ENCODE measurements around the gene GRID1.

The GRID1 gene

DNA sequence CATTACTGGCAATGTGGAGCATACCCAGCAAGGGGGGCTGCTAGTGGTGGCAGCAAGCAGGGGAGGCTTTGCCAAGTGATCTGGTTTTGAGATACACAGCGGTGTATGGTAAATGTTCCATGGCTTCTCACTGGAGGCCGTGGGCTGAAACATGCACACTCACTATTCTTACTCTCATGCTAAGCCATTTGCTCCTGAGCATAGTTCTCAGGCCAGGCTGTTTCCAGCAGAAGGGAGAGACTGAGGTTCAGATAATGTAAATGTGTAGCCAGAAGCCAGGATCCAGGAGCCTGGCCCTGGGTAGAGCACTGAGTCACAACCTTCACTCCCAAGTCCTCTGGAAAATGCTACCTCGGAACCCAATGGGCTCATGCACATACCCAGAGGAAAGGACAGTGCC, 757.9 kb downstream of the GRID1 start:
- no peak overlapping the region for H2AFZ ChIP-seq (ENCODE audit: low read depth, low read length)
- no peaks in the 10 kb centered on the region for H3K79me1 ChIP-seq (replicated peaks; ENCODE audit: low read length, poor library complexity, severe bottlenecking)
- H3K4me3 ChIP-seq (ENCODE audit: insufficient read depth in 1 of 2, low read depth in 1 of 2, low read length in 2 of 2) = no peak overlapping the region
- no peaks in the 10 kb centered on the region for H3K4me1 ChIP-seq (ENCODE audit: control insufficient read depth, insufficient read depth, low read depth, low read length)
- H4K91ac ChIP-seq (ENCODE audit: low read length) = no peak overlapping the region
- no peaks in the 10 kb centered on the region for H3K27me3 ChIP-seq (ENCODE audit: control insufficient read depth in 1 of 2, insufficient read depth in 1 of 2, low read length in 2 of 2)
- no peak overlapping the region for H2AK5ac ChIP-seq (ENCODE audit: low read length, severe bottlenecking)
- H3K18ac ChIP-seq (ENCODE audit: low read depth in 1 of 2, low read length in 2 of 2) = no peak overlapping the region
- no peak overlapping the region for H3K27ac ChIP-seq (ENCODE audit: low read length, poor library complexity, severe bottlenecking)
- H3K9ac ChIP-seq (ENCODE audit: low read length) = no peak overlapping the region
- H2BK15ac ChIP-seq (ENCODE audit: low read depth, poor library complexity, severe bottlenecking) = no peak overlapping the region
- H2BK120ac ChIP-seq (ENCODE audit: low read depth, low read length) = no peak overlapping the region
- no peak for DNase-seq
- H2BK5ac ChIP-seq (ENCODE audit: low read depth, low read length, poor library complexity, severe bottlenecking) = no peak overlapping the region
- no peak overlapping the region for H3K23ac ChIP-seq (ENCODE audit: low read length in 2 of 2)
- H2BK12ac ChIP-seq (ENCODE audit: low read length in 2 of 2) = no peak overlapping the region
- no peaks in the 10 kb centered on the region for H3K36me3 ChIP-seq (ENCODE audit: control insufficient read depth in 1 of 2, insufficient read depth in 2 of 2, low read depth in 1 of 2, low read length in 2 of 2)
- peaks cover 7% of the 10 kb centered on the region for H3K9me3 ChIP-seq (ENCODE audit: control insufficient read depth, low read length)
- H3K14ac ChIP-seq (ENCODE audit: low read length in 2 of 2) = no peak overlapping the region
- no peak overlapping the region for H3K4me2 ChIP-seq (ENCODE audit: low read length, poor library complexity, severe bottlenecking)
- H4K8ac ChIP-seq (ENCODE audit: low read length) = no peak overlapping the region
- H3K4ac ChIP-seq (ENCODE audit: low read depth in 1 of 2, low read length in 2 of 2) = no peak overlapping the region
- 88% methylated on average over 2 of the region's 3 CpGs for WGBS

DNA sequence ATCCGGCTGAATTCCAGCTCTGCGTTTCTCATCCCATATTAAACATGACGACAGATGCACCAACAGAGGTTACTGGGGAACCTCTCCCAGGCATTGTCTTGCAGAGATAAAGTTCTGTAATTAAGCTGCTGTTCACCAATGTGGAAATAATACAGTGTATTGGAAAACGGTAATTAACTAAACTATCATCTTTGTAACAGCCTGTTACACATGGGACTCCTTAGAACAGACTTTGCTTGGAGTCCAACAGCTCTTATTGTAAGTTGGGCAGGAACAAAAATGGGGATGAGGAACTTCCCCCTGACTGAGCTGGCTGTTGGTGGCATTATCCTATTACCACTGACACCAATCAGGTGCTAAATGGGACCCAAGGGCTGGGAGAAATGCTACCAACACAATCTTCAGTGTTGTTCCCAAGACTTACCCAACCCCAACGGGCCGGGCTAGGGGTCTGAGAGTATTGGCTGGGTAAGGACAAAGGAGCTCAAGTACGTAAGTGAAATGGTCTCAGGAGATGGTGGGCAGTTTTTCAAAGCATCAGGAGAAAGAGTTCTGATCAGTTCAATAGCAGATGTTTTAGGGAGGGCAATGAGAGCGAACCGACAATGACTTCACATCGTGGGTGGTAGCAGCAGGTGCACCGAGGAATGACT, 759.4 kb downstream of the GRID1 start:
- no peaks in the 10 kb centered on the region for H3K36me3 ChIP-seq (ENCODE audit: control insufficient read depth in 1 of 2, insufficient read depth in 2 of 2, low read depth in 1 of 2, low read length in 2 of 2)
- no peak overlapping the region for H4K8ac ChIP-seq (ENCODE audit: low read length)
- no peak overlapping the region for H2BK5ac ChIP-seq (ENCODE audit: low read depth, low read length, poor library complexity, severe bottlenecking)
- no peak overlapping the region for H3K27ac ChIP-seq (ENCODE audit: low read length, poor library complexity, severe bottlenecking)
- no peak overlapping the region for H2BK15ac ChIP-seq (ENCODE audit: low read depth, poor library complexity, severe bottlenecking)
- H3K79me1 ChIP-seq (replicated peaks; ENCODE audit: low read length, poor library complexity, severe bottlenecking) = no peaks in the 10 kb centered on the region
- H3K14ac ChIP-seq (ENCODE audit: low read length in 2 of 2) = no peak overlapping the region
- WGBS = 91% methylated on average over 10 of the region's 11 CpGs
- H2BK12ac ChIP-seq (ENCODE audit: low read length in 2 of 2) = no peak overlapping the region
- H3K27me3 ChIP-seq (ENCODE audit: control insufficient read depth in 1 of 2, insufficient read depth in 1 of 2, low read length in 2 of 2) = no peaks in the 10 kb centered on the region
- H3K23ac ChIP-seq (ENCODE audit: low read length in 2 of 2) = no peak overlapping the region
- peaks cover 7% of the 10 kb centered on the region for H3K9me3 ChIP-seq (ENCODE audit: control insufficient read depth, low read length)
- H4K91ac ChIP-seq (ENCODE audit: low read length) = no peak overlapping the region
- no peak overlapping the region for H3K9ac ChIP-seq (ENCODE audit: low read length)
- no peak overlapping the region for H2AFZ ChIP-seq (ENCODE audit: low read depth, low read length)
- H3K4me1 ChIP-seq (ENCODE audit: control insufficient read depth, insufficient read depth, low read depth, low read length) = no peaks in the 10 kb centered on the region
- H2BK120ac ChIP-seq (ENCODE audit: low read depth, low read length) = no peak overlapping the region
- no peak overlapping the region for H3K4me3 ChIP-seq (ENCODE audit: insufficient read depth in 1 of 2, low read depth in 1 of 2, low read length in 2 of 2)
- H3K18ac ChIP-seq (ENCODE audit: low read depth in 1 of 2, low read length in 2 of 2) = no peak overlapping the region
- H3K4me2 ChIP-seq (ENCODE audit: low read length, poor library complexity, severe bottlenecking) = no peak overlapping the region
- H2AK5ac ChIP-seq (ENCODE audit: low read length, severe bottlenecking) = no peak overlapping the region
- DNase-seq = no peak
- H3K4ac ChIP-seq (ENCODE audit: low read depth in 1 of 2, low read length in 2 of 2) = no peak overlapping the region

DNA sequence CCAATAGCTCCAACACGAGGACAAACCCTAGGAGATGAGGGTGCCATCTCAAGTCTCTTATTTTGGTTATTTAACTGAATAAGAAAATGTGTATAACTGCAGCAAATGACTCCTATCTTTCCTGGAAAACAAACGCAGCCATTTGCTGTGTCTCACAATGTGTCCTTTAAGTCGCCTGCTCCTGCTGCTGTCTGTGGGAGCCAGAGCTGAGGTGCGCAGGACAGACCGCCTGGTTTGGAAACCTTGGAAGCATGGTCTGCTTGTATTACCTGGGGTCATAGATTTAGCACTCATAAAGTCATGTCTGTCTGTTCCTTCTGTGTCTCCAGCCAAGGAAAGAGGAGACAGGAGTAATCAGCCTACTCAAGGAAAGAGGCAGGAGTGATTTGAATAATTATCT, 760.2 kb downstream of the GRID1 start:
- no peak overlapping the region for H4K91ac ChIP-seq (ENCODE audit: low read length)
- no peak overlapping the region for H2BK120ac ChIP-seq (ENCODE audit: low read depth, low read length)
- no peak overlapping the region for H3K4ac ChIP-seq (ENCODE audit: low read depth in 1 of 2, low read length in 2 of 2)
- no peaks in the 10 kb centered on the region for H3K79me1 ChIP-seq (replicated peaks; ENCODE audit: low read length, poor library complexity, severe bottlenecking)
- H3K36me3 ChIP-seq (ENCODE audit: control insufficient read depth in 1 of 2, insufficient read depth in 2 of 2, low read depth in 1 of 2, low read length in 2 of 2) = no peaks in the 10 kb centered on the region
- no peak overlapping the region for H2BK15ac ChIP-seq (ENCODE audit: low read depth, poor library complexity, severe bottlenecking)
- H3K4me1 ChIP-seq (ENCODE audit: control insufficient read depth, insufficient read depth, low read depth, low read length) = no peaks in the 10 kb centered on the region
- H2BK12ac ChIP-seq (ENCODE audit: low read length in 2 of 2) = no peak overlapping the region
- no peak overlapping the region for H2AFZ ChIP-seq (ENCODE audit: low read depth, low read length)
- DNase-seq = no peak
- no peak overlapping the region for H3K4me2 ChIP-seq (ENCODE audit: low read length, poor library complexity, severe bottlenecking)
- no peak overlapping the region for H3K23ac ChIP-seq (ENCODE audit: low read length in 2 of 2)
- H2BK5ac ChIP-seq (ENCODE audit: low read depth, low read length, poor library complexity, severe bottlenecking) = no peak overlapping the region
- H2AK5ac ChIP-seq (ENCODE audit: low read length, severe bottlenecking) = no peak overlapping the region
- peaks cover 7% of the 10 kb centered on the region for H3K9me3 ChIP-seq (ENCODE audit: control insufficient read depth, low read length)
- no peak overlapping the region for H3K14ac ChIP-seq (ENCODE audit: low read length in 2 of 2)
- no peak overlapping the region for H3K4me3 ChIP-seq (ENCODE audit: insufficient read depth in 1 of 2, low read depth in 1 of 2, low read length in 2 of 2)
- no peaks in the 10 kb centered on the region for H3K27me3 ChIP-seq (ENCODE audit: control insufficient read depth in 1 of 2, insufficient read depth in 1 of 2, low read length in 2 of 2)
- WGBS = 97% methylated on average over 4 of the region's 5 CpGs
- no peak overlapping the region for H3K9ac ChIP-seq (ENCODE audit: low read length)
- no peak overlapping the region for H3K18ac ChIP-seq (ENCODE audit: low read depth in 1 of 2, low read length in 2 of 2)
- H3K27ac ChIP-seq (ENCODE audit: low read length, poor library complexity, severe bottlenecking) = no peak overlapping the region
- no peak overlapping the region for H4K8ac ChIP-seq (ENCODE audit: low read length)

DNA sequence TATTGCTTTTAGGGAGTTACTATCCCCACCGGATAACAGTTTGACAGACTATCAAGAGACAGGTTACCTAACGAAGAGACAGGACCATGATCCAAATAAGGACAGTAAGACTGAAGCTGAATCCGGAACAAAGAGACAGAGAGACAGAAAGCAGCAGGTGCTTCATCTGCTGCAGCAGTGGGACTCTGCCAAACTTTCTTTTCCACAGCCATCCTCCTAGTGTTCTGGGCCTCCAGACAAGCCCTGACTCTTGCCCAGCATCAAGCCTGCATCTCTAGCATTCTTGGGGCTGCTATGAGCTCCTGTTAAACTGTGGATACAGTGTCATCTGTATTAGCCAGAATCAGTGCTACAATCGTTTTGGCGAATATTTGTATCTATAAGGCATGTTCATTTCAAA, 761.7 kb downstream of the GRID1 start:
- Histone ChIP-seq H3K27me3 (ENCODE audit: control insufficient read depth in 1 of 2, insufficient read depth in 1 of 2, low read length in 2 of 2) (no peaks in the 10 kb centered on the region), H3K9ac (ENCODE audit: low read length) (no peak overlapping the region), H3K4me3 (ENCODE audit: insufficient read depth in 1 of 2, low read depth in 1 of 2, low read length in 2 of 2) (no peak overlapping the region), H3K14ac (ENCODE audit: low read length in 2 of 2) (no peak overlapping the region), H3K4me2 (ENCODE audit: low read length, poor library complexity, severe bottlenecking) (no peak overlapping the region), H4K8ac (ENCODE audit: low read length) (no peak overlapping the region), H4K91ac (ENCODE audit: low read length) (no peak overlapping the region), H3K36me3 (ENCODE audit: control insufficient read depth in 1 of 2, insufficient read depth in 2 of 2, low read depth in 1 of 2, low read length in 2 of 2) (no peaks in the 10 kb centered on the region), H3K4ac (ENCODE audit: low read depth in 1 of 2, low read length in 2 of 2) (no peak overlapping the region), H3K18ac (ENCODE audit: low read depth in 1 of 2, low read length in 2 of 2) (no peak overlapping the region), H2BK12ac (ENCODE audit: low read length in 2 of 2) (no peak overlapping the region), H2BK120ac (ENCODE audit: low read depth, low read length) (no peak overlapping the region), H3K27ac (ENCODE audit: low read length, poor library complexity, severe bottlenecking) (no peak overlapping the region), H2BK15ac (ENCODE audit: low read depth, poor library complexity, severe bottlenecking) (no peak overlapping the region), H3K9me3 (ENCODE audit: control insufficient read depth, low read length) (peaks cover 7% of the 10 kb centered on the region), H2AFZ (ENCODE audit: low read depth, low read length) (no peak overlapping the region), H2BK5ac (ENCODE audit: low read depth, low read length, poor library complexity, severe bottlenecking) (no peak overlapping the region), H3K23ac (ENCODE audit: low read length in 2 of 2) (no peak overlapping the region), H3K4me1 (ENCODE audit: control insufficient read depth, insufficient read depth, low read depth, low read length) (no peaks in the 10 kb centered on the region), H2AK5ac (ENCODE audit: low read length, severe bottlenecking) (no peak overlapping the region), H3K79me1 (replicated peaks; ENCODE audit: low read length, poor library complexity, severe bottlenecking) (no peaks in the 10 kb centered on the region)
- DNase-seq = no peak
- WGBS = 89% methylated on average over 5 of the region's 5 CpGs

All from mesenchymal stem cell (in vitro differentiated cells and primary cell).